SKM-1 (cell line): Measurements from ENCODE around the gene TRAPPC2.
A peak's percentile ranks its signal among the peaks of the same experiment; 100 is the strongest.

Experiments used
- DNase-seq: peaks from one replicate; lab custom pipeline; 2025; ENCODE audit not compliant: unreplicated experiment; lab: John Stamatoyannopoulos, UW

Gene TRAPPC2

DNA sequence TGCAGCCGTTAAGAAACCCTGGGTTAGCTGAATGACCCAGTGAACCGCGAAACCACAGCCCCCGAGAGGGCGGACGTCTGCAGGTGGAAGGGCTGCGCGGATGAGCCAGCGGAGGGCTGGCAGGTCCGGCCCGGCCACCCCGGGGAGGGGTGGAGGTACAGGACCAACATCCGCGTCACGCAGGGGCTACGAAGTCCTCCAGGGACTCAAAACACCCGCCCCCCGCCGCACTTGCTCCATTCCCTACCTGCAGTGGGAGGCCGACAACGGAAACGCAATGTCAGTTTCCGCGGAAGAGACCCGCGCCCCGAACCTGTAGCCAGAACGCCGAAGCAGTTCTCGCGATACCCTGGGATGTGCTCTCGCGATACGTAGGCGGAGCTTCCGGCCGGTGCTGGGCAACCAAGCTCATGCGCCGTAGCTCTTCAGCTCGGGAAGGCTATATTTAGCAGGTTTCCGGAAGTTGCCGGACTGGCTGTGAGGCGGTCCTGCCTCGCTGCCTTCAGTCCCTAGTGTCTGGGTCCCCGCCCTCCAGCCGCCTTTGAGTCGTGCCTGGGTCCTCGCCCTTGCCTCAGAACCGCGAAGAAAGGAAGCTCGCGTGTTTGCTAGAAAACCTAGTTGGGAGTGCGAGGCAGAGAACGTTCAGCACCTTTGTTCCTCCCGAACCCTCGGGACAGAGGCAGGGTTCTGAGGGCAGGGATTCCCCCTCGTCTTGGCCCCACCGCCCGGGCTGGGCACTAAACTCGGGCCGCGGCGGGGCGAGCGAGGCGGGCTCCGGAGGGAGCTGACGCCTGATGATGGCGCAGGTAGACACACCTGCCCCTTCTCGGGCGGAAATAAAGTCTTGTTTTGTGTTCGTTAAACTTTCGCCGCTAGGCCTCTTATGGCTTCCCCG is at the start of gene TRAPPC2, which contains the start of gene OFD1:
Gene TRAPPC2 (minus strand): TSS at position 343 of the 895 bp plus-strand sequence. CDS start 14,657 bp downstream, outside the sequence.
Gene OFD1 (plus strand): TSS at position 471 of the 895 bp plus-strand sequence. CDS start 324 bp downstream, at position 795.
- peak; percentile 82 for DNase-seq

GRCh38 chrX:13780868-13781427 is 46.5 kb upstream of the TRAPPC2 start:
- no peak for DNase-seq

- DNase-seq, result no peak
Measured at GRCh38 chrX:13778916-13779315, 44.5 kb upstream of the TRAPPC2 start.

DNA sequence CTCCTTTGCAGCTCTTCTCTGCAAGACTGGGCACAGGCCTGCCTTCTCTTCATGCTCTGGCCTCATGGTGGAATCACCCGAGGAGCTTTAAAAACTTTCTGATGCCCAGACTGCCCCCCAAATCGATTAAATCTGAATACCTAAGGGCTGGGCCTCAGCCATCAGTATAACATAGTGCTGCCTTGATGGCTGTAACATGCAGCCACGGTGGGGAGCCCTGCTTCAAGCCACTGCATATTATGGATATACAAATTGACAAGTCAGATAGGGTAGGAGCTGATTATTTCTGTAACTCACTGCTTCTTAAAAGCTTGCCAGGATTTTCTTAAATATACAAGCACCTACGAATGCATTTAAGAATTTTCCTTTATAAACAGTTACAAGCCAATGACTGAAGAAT is 42.0 kb upstream of the TRAPPC2 start:
- no peak for DNase-seq

DNA sequence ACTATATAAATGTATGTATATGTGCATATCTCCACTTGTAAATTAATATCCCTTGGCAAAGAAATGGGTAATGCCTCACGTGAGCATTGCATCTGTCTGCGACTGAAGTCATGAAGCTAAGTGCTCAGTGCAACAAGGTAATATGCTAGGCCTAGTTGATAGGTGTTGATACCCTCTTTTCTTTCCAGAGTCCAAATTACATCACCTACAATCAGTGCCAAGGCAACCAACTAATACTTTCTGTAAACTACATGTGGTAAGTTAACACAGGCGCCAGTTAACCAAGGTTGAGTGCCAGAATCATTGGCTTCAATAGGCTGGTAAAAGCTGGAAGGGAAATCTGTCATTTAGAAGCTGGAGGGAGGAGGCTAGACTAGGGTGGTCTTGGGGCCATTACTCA is 41.4 kb upstream of the TRAPPC2 start:
- DNase-seq, result no peak

- no peak for DNase-seq
Measured at GRCh38 chrX:13774696-13775095, 40.3 kb upstream of the TRAPPC2 start.

- no peak for DNase-seq
Measured at GRCh38 chrX:13770013-13770535, 35.7 kb upstream of the TRAPPC2 start.

- no peak for DNase-seq
Measured at GRCh38 chrX:13768939-13769338, 34.5 kb upstream of the TRAPPC2 start.

- DNase-seq, result no peak
Measured at GRCh38 chrX:13764765-13765164, 30.3 kb upstream of the TRAPPC2 start.

DNA sequence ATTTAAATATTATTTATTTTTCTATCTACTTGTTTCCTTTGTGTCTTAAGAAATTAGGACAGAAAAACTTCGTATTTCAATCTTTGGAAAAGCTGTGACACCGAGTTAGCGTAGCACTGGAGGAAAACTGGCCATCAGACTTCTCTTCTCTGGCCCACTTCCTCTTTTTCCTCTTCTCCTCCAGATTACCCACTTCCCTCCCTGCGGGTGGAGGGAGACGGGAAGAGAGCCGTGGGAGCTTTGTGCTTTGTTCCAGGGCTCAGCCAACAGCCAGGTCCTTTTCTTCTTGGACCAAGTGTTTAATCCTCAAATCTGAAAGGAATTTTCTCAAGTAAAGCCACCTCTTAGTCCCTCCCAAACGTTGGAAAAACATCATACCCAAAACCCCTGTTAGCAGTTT is 29.9 kb upstream of the TRAPPC2 start:
- no peak for DNase-seq

GRCh38 chrX:13763489-13763888 is 29.1 kb upstream of the TRAPPC2 start:
- no peak for DNase-seq

GRCh38 chrX:13761606-13762414 is 27.4 kb upstream of the TRAPPC2 start:
- DNase-seq, result no peak

- no peak for DNase-seq
Measured at GRCh38 chrX:13760426-13760825, 26.0 kb upstream of the TRAPPC2 start.

- peak; percentile 50 for DNase-seq
Measured at GRCh38 chrX:13759152-13759718, 24.8 kb upstream of the TRAPPC2 start.

DNA sequence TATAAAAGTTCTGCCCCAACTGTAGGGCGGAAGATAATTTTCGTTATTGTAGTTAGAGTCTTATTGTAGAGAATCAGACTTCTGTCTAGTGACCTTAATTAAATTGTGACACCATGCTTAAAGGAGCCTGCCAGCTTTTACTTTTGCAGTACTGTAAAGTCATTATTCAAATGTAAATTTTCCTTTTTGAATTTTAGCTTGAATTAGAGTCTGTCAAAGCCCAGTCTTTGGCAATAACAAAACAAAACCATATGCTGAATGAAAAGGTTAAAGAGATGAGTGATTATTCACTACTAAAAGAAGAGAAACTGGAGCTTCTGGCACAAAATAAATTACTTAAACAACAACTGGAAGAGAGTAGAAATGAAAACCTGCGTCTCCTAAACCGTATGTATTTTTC is 22.0 kb upstream of the TRAPPC2 start:
- DNase-seq, result no peak

GRCh38 chrX:13755254-13755653 is 20.8 kb upstream of the TRAPPC2 start:
- DNase-seq, result no peak

GRCh38 chrX:13754765-13755164 is 20.3 kb upstream of the TRAPPC2 start:
- DNase-seq, result peak; percentile 31

DNA sequence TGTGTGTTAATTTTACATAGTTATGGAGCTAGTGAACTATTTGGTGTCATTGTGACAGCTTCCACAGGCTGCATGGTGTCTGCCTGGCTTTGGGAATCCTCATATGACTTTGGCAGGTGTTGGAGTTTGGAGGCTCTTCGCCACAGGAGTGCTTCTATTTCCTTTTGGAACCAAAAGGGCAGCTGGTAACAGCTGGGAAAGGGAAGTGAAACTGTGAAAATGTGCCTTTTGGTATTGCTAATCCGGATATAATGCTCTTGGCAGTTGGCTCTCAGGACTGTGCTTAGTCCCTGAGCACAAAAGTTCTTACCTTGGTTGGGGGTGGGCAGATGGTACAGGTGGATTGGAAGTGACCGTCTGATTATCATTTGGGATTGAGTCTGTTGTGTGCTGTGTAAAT is 18.2 kb upstream of the TRAPPC2 start:
- no peak for DNase-seq

- no peak for DNase-seq
Measured at GRCh38 chrX:13752141-13752540, 17.7 kb upstream of the TRAPPC2 start.

DNA sequence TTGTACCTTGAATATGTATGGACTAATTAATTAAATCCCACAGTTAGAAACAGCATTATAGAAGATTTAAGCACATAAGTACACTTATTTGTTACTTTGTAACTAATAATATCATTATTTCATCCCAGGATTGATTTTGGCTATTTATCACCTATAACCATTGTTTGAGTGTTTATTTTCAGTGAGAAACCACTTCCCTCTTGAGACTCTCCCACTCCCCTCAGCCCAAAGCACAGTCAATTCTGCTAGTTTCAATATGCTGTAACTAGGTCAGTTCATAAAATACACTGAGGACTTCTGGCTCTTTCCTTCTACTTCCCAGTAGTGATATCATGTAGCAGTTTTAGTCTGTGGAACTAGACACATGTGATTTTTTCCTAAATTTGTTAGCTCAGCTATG is 16.4 kb upstream of the TRAPPC2 start:
- DNase-seq, result no peak

DNA sequence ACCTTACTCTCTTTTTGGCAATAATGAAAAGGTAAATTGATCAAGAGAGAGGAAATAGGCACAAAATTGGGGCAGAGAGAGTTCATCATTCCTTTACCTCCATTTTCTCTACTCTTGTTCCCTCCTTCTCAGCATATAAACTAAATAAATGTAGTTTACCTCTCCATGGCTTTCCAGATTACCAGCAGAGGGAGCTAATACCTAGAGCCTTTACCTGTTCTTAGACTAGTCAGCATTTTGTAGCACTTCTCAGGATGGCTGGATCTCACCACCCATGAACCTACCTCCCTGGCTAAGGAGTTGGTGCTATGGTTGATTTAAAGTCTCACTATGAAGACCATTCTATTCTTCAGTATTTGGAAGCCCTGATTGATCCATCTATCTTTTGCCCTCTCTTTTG is 15.8 kb upstream of the TRAPPC2 start:
- no peak for DNase-seq
